Colonic mucosa (tissue), 4 donors: ENCODE results near the gene SLC35A3. TPM values are rescaled to one million over a fixed set of nuclear protein-coding genes. Genes with fewer than 3 reads are reported as not detected.
A peak's percentile ranks its signal among the peaks of the same experiment; 100 is the strongest.

Experiments
- DNase-seq: peaks from one replicate; pipeline ENCODE4 v3.0.0-alpha.2; 2020
- H3K27ac ChIP-seq: fragments of 200-600 bp; one replicate; pipeline ENCODE4 v1.8.0; 2021
- H3K27me3 ChIP-seq: fragments of 200-600 bp; one replicate; pipeline ENCODE4 v1.8.0; 2021
- H3K36me3 ChIP-seq: fragments of 200-600 bp; one replicate; pipeline ENCODE4 v1.8.0; 2021
- H3K4me1 ChIP-seq: fragments of 200-600 bp; one replicate; pipeline ENCODE4 v1.8.0; 2021; ENCODE audit warnings: mild to moderate bottlenecking
- H3K4me3 ChIP-seq: fragments of 200-600 bp; one replicate; pipeline ENCODE4 v1.8.0; 2021
- H3K9ac ChIP-seq, 2 donors: one replicate each; pipeline ENCODE4 v1.7.0; 2013; ENCODE audit warnings: control low read depth in 2 of 2, low read depth in 2 of 2, low read length in 2 of 2
- H3K9me3 ChIP-seq: fragments of 200-600 bp; one replicate; pipeline ENCODE4 v1.8.0; 2021
- CTCF ChIP-seq: fragments of 200-600 bp; IDR thresholded peaks from one replicate; pipeline ENCODE4 v1.8.0; 2022; ENCODE audit warnings: antibody characterized with exemption, mild to moderate bottlenecking
- intact Hi-C: fragments of 100-400 bp; cut with DNase I; formaldehyde crosslinking; loops from one replicate; pipeline ENCODE4 v1.14.1; 2022
- total RNA-seq, 2 donors: library from RNA; stranded (reverse); fragmentation: NEBNext Ultra II Directional in 1 of 2; extraction: Animal tissue kit (Norgen Biotek cat#: 25700) in 1 of 2; gene quantifications; one replicate each; pipeline ENCODE4 v1.2.1, GENCODE V29; 2021
- donor health status: healthy.
- donor health status: DM: no; HTN: no; CAD: no.
- donor health status: DM: no; HTN: no; CAD: no.

The SLC35A3 gene
- total RNA-seq, 2 donors from 2014 or later, result 122 to 206 TPM

GRCh38 chr1:100036718-100037655 lies 67.2 kb downstream of the SLC35A3 start:
- intact Hi-C loops, result loop anchor here (10.0 kb wide), 3 partner anchors 72 to 418 kb away; partner anchors contain the start of gene SLC35A3
- Histone ChIP-seq H3K36me3 (no peaks in the 10 kb centered on the region), H3K4me3 (peak overlapping the region; percentile 73), H3K9me3 (no peaks in the 10 kb centered on the region), H3K4me1 (peaks cover 8% of the 10 kb centered on the region), H3K9ac (peak overlapping the region; percentile 83 to 93), H3K27ac (peak overlapping the region; percentile 98), H3K27me3 (no peaks in the 10 kb centered on the region)
- no peak for TF ChIP-seq CTCF
- peak; percentile 39 for DNase-seq

DNA sequence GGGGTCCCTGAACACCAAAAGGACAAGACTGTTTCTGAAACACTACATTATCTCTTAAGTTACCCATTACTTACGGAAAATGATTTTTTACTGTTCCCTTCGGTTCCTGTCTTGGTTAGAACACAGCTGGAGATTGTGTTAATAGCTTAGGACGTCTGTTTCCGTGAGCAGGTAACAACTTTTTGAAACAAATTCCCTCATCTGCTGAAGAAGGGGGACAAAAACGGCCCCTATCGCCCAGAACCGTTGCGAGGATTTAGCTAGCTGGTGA lies 67.8 kb downstream of the SLC35A3 start:
- H3K36me3 ChIP-seq, result no peaks in the 10 kb centered on the region
- no peaks in the 10 kb centered on the region for H3K9me3 ChIP-seq
- no peak for TF ChIP-seq CTCF
- H3K4me3 ChIP-seq, result peak overlapping the region; percentile 73
- H3K4me1 ChIP-seq, result peaks cover 12% of the 10 kb centered on the region
- no peak for DNase-seq
- intact Hi-C loops, result loop anchor here (10.0 kb wide), 3 partner anchors 73 to 417 kb away; partner anchors contain the start of gene SLC35A3
- H3K27ac ChIP-seq, result peak overlapping the region; percentile 98
- peak overlapping the region; percentile 83 to 93 for H3K9ac ChIP-seq
- H3K27me3 ChIP-seq, result no peaks in the 10 kb centered on the region

DNA sequence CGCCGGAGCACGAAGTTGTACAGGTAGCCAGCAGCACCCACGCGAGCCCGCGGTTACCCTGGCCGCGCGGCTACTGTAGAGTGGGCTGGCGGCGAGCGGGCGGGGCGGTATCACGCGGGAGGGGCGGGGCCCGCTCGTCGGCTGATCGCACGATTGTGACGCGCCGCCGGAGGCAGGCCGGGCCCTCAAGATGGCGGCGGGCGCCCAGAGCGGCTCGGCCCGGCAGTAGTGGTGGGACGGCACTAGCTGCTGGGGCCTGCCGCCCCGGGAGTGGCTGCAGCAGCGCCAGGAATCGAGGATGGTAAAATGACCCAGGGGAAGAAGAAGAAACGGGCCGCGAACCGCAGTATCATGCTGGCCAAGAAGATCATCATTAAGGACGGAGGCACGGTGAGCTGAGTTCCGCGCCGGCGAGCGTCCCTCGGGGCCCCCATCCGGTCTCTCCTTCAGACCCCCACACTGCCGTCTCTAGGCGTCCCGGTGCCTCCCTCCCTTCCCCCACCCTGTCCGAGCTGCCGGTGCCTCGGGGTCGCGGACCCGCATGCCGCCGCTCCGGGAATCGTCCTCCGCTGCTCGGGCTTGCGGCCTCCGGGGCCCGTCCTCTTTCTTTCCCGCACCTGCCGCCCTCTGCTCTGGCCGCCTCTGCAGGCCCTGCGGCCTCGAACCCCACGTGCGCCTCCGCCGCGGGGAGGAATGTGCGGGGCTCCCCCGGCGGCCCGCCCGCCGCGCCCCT lies 68.3 kb downstream of the SLC35A3 start:
- Histone ChIP-seq H3K4me3 (peak overlapping the region; percentile 73), H3K27me3 (no peaks in the 10 kb centered on the region), H3K9me3 (no peaks in the 10 kb centered on the region), H3K4me1 (peaks cover 12% of the 10 kb centered on the region), H3K27ac (peak overlapping the region; percentile 98), H3K36me3 (no peaks in the 10 kb centered on the region), H3K9ac (peak overlapping the region; percentile 93 to 96)
- intact Hi-C loops, result loop anchor here (10.0 kb wide), 3 partner anchors 73 to 417 kb away; partner anchors contain the start of gene SLC35A3
- TF ChIP-seq CTCF, result no peak
- peak; percentile 88 for DNase-seq

DNA sequence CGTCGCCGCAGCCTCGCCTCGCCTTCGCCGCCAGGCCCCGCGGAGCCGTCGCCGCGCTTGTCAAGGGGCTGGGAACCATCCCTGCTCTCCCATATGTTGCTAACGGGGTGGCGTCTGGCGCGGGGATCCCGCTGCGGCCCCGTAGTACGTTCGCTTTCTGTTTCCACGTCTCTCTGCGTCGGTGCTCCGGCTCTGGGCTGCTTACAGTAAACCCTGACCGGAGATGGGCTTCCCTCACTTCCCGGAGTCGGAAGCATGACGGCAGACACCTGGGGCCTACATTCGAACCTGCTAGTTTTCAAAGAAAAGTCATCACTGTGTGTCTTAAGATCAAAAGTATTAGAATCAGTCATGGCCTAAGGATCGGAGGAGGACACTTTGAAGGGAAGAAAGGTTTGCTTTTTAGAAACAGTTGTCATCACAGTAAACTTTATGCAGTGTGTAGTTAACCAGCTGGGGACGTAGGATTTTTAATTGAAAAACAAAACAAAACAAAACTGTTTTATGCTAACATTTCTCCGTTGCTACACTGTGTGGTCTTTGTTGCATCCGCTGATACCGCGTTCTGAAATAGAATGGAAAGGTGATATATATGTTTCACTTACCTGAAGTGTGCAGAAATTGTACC lies 69.0 kb downstream of the SLC35A3 start:
- intact Hi-C loops, result loop anchor here (10.0 kb wide), 3 partner anchors 74 to 416 kb away; partner anchors contain the start of gene SLC35A3
- peak overlapping the region; percentile 98 for H3K27ac ChIP-seq

More for the DNA sequence above, 69.0 kb downstream of the SLC35A3 start:
- Histone ChIP-seq H3K4me3 (peak overlapping the region; percentile 73), H3K4me1 (peaks cover 12% of the 10 kb centered on the region), H3K36me3 (peaks cover 3% of the 10 kb centered on the region), H3K9me3 (no peaks in the 10 kb centered on the region), H3K27me3 (no peaks in the 10 kb centered on the region), H3K9ac (peak overlapping the region; percentile 93 to 96)
- TF ChIP-seq CTCF, result no peak
- DNase-seq, result peak; percentile 72
